Left lung (tissue), 10 donors: ENCODE results near the gene WWC1. TPM values are rescaled to one million over a fixed set of nuclear protein-coding genes. Genes with fewer than 3 reads are reported as not detected.
A peak's percentile ranks its signal among the peaks of the same experiment; 100 is the strongest.

ENCODE experiments used
- ATAC-seq: fragments of 200-7000 bp; cut with Tn5 transposase; one replicate; pipeline ENCODE4 v1.9.1; 2020; ENCODE audit warnings: moderate library complexity
- DNase-seq, 4 donors: peaks; one replicate each; pipeline ENCODE4 v3.0.0-alpha.2; 2013 to 2020
- H3K27ac ChIP-seq, 2 donors: fragments of 200-600 bp; sonication (generic) in 1 of 2; one replicate each; pipeline versions ENCODE4 v1.5.0 to v1.8.0; 2020 to 2021
- H3K27me3 ChIP-seq, 2 donors: fragments of 200-600 bp; sonication (generic) in 1 of 2; one replicate each; pipeline versions ENCODE4 v1.5.0 to v1.8.0; 2020 to 2021
- H3K36me3 ChIP-seq, 2 donors: fragments of 200-600 bp; sonication (generic) in 1 of 2; one replicate each; pipeline versions ENCODE4 v1.5.0 to v1.8.0; 2020 to 2021
- H3K4me1 ChIP-seq, 2 donors: fragments of 200-600 bp; one replicate each; pipeline ENCODE4 v1.8.0; 2021
- H3K4me3 ChIP-seq, 2 donors: fragments of 200-600 bp; sonication (generic) in 1 of 2; one replicate each; pipeline versions ENCODE4 v1.5.0 to v1.8.0; 2020 to 2021; ENCODE audit warnings: mild to moderate bottlenecking in 1 of 2
- H3K9me3 ChIP-seq, 2 donors: fragments of 200-600 bp; sonication (generic) in 1 of 2; one replicate each; pipeline versions ENCODE4 v1.5.0 to v1.8.0; 2020 to 2021
- CTCF ChIP-seq, 2 donors: fragments of 200-600 bp; sonication (generic) in 1 of 2; IDR thresholded peaks; one replicate each; pipeline versions ENCODE4 v1.5.0 to v1.8.0; 2021; ENCODE audit warnings: antibody characterized with exemption in 2 of 2
- intact Hi-C, 2 donors: fragments of 100-400 bp; cut with DNase I; formaldehyde crosslinking; loops; one replicate each; pipeline versions ENCODE4 v1.11.2 to v1.14.2; 2022
- polyA plus RNA-seq, 6 donors: library from polyadenylated mRNA; unstranded; fragments of 120-200 nt; gene quantifications; one replicate each; pipeline ENCODE4 v1.2.1, GENCODE V29; 2013; ENCODE audit not compliant: insufficient read length in 6 of 6
- total RNA-seq, 2 donors: library from RNA; stranded (reverse); fragmentation: NEBNext Ultra II Directional; extraction: Animal tissue kit (Norgen Biotek cat#: 25700); gene quantifications; one replicate each; pipeline ENCODE4 v1.2.1, GENCODE V29; 2021
- donor health status: DM: no; HTN: yes; CAD: no.
- donor health status: DM: no; HTN: no; CAD: no.

WWC1 gene
- total and polyA plus RNA-seq, 8 donors: 59.6 to 128 (median 86.1) TPM

- H3K36me3 ChIP-seq: peaks cover 0 to 5% of the 10 kb centered on the region in 2 donors
Observed at GRCh38 chr5:168422431-168422830, 131.0 kb downstream of the WWC1 start.

DNA sequence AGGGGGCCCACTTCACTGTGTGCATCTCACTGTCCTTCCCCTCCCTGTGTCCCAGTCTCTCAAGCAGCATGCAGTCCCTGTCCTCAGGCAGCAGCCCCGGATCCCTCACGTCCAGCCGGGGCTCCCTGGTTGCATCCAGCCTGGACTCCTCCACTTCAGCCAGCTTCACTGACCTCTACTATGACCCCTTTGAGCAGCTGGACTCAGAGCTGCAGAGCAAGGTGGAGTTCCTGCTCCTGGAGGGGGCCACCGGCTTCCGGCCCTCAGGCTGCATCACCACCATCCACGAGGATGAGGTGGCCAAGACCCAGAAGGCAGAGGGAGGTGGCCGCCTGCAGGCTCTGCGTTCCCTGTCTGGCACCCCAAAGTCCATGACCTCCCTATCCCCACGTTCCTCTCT is 132.0 kb downstream of the WWC1 start:
- ATAC-seq: no peak
- no peaks in the 10 kb centered on the region for H3K9me3 ChIP-seq
- H3K27me3 ChIP-seq: no peaks in the 10 kb centered on the region
- DNase-seq: no peak
- no peak overlapping the region for H3K4me3 ChIP-seq
- no peak for TF ChIP-seq CTCF (IDR thresholded peaks at IDR 0.05)
- no peak overlapping the region for H3K27ac ChIP-seq
- H3K36me3 ChIP-seq: peaks cover 0 to 12% of the 10 kb centered on the region in 2 donors
- intact Hi-C loops: no loop called here
- H3K4me1 ChIP-seq: no peaks in the 10 kb centered on the region

More at GRCh38 chr5:168422431-168422830, 131.0 kb downstream of the WWC1 start:
- intact Hi-C loops: no loop called here
- no peaks in the 10 kb centered on the region for H3K9me3 ChIP-seq
- H3K27ac ChIP-seq: no peak overlapping the region
- no peaks in the 10 kb centered on the region for H3K4me1 ChIP-seq
- ATAC-seq (no peak), DNase-seq (no peak)
- no peaks in the 10 kb centered on the region for H3K27me3 ChIP-seq
- no peak for TF ChIP-seq CTCF (IDR thresholded peaks at IDR 0.05)
- no peak overlapping the region for H3K4me3 ChIP-seq

GRCh38 chr5:168423971-168424370 is 132.5 kb downstream of the WWC1 start:
- ATAC-seq (no peak), DNase-seq (no peak)
- Histone ChIP-seq H3K27me3 (no peaks in the 10 kb centered on the region), H3K4me1 (no peaks in the 10 kb centered on the region), H3K36me3 (peaks cover 0 to 16% of the 10 kb centered on the region in 2 donors), H3K9me3 (no peaks in the 10 kb centered on the region), H3K27ac (no peak overlapping the region), H3K4me3 (no peak overlapping the region)
- no peak for TF ChIP-seq CTCF (IDR thresholded peaks at IDR 0.05)
- intact Hi-C loops: no loop called here

DNA sequence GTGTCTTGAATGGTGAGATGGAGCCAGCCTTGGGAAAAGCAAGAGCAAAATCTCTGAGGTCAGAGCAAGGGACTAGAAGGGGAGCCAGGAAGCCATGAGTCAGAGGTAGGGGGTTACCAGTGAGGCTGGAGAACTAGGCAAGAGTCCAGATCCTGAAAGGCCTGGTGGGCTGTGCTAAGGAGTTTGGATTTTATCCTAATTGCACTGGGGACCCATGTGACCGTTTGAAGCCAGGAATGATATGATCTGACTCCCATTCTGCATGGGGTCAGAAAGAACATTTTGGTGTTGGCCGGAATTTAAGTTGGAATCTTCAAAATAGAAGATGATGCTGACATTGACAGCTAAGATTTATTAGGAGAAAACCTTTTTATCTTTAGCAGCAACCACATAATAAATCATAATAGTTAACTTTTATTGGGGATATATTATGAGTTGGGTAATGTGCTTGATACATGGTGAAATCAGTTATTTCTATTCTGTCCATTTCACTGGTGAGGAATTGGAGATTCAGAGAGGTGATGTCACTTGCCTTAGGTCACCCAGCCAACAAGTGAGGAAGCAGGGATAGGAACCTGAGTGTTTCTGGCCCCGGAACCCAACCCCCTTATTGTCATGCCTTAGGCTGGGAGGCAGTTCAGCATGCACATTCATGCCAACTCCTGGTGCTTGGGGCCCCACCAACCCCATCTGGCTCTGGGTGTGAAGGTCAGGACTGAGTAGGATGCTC is 133.3 kb downstream of the WWC1 start:
- no peak overlapping the region for H3K4me3 ChIP-seq
- H3K27ac ChIP-seq: no peak overlapping the region
- H3K9me3 ChIP-seq: no peaks in the 10 kb centered on the region
- H3K4me1 ChIP-seq: no peaks in the 10 kb centered on the region
- no peaks in the 10 kb centered on the region for H3K27me3 ChIP-seq
- H3K36me3 ChIP-seq: peaks cover 0 to 19% of the 10 kb centered on the region in 2 donors
- no peak for DNase-seq
- peak; percentile 28 for ATAC-seq
- no peak for TF ChIP-seq CTCF (IDR thresholded peaks at IDR 0.05)
- intact Hi-C loops: no loop called here

DNA sequence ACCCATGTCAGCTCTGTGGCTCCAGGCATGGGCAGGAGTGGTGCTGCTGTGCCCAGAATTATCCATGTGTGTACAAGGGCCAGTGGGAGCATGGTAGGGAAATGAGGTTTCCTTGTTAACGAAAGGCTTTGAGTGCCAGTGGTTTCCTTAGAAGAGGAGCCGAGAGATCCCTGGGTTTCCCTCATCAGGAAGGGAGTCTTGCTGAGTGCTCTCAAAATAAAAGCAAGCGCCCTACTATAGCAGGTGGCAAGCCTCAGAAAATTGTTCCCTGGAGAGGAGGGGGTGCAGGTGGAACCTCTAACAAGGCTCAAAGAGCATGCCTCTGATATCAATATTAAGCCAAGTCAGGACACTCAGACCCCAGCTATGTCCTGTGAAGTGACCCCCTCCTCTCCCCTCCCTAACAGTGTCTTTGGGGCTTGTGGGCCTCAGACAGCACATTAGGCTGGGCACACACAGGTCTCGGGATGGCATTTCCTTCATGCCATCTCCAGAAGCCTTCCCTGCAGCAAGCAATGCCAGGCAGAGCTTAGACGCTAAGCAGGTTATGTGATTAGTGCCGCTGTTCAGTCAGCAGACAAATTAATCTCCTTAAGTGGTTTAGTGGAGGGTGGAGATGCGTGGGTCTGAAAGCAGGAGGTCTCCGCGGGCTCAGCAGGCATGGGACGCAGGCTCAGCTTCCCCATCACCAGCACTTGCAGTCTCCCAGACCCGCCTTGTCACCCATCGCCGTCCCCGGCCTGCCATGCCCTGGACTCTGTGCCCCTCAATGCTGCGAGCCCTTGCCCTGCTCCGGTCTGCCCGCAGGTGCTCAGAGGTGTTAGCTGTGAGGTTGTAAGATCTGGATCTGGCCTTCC is 134.8 kb downstream of the WWC1 start:
- H3K27me3 ChIP-seq: no peaks in the 10 kb centered on the region
- H3K27ac ChIP-seq: no peak overlapping the region
- intact Hi-C loops: no loop called here
- peaks cover 0 to 29% of the 10 kb centered on the region in 2 donors for H3K36me3 ChIP-seq
- no peak for ATAC-seq
- no peaks in the 10 kb centered on the region for H3K9me3 ChIP-seq
- H3K4me1 ChIP-seq: no peaks in the 10 kb centered on the region
- TF ChIP-seq CTCF (IDR thresholded peaks at IDR 0.05): no peak
- no peak for DNase-seq
- no peak overlapping the region for H3K4me3 ChIP-seq
